ENCODE measurements around the gene MYO7A. TPM values are rescaled to one million over a fixed set of nuclear protein-coding genes. Genes with fewer than 3 reads are reported as not detected.

The MYO7A gene
- total and polyA plus RNA-seq, 2 experiments from 2014 or later, result 1.8 to 5.4 TPM

- Mint-ChIP-seq H3K9me3 (no peaks in the 10 kb centered on the region), H3K27me3 (ENCODE audit: insufficient read depth, low read depth, poor library complexity) (peaks cover 5% of the 10 kb centered on the region), H3K27ac (no peak overlapping the region), H3K4me3 (no peak overlapping the region), H3K4me1 (no peaks in the 10 kb centered on the region; the same call in 2 of the 3 replicates), H3K36me3 (ENCODE audit: low read depth) (no peaks in the 10 kb centered on the region)
- Histone ChIP-seq H3K9me2 (ENCODE audit: insufficient read depth) (no peaks in the 10 kb centered on the region), H3K4me2 (no peak overlapping the region), H2AFZ (no peak overlapping the region), H3K27me3 (ENCODE audit: insufficient read depth) (no peaks in the 10 kb centered on the region), H3K79me2 (replicated peaks; ENCODE audit: insufficient read depth) (no peaks in the 10 kb centered on the region), H3K27ac (ENCODE audit: low read depth) (no peak overlapping the region), H3F3A (replicated peaks; ENCODE audit: low read depth) (no peaks in the 10 kb centered on the region), H3K4me1 (ENCODE audit: insufficient read depth) (no peaks in the 10 kb centered on the region), H3K36me3 (ENCODE audit: insufficient read depth) (no peaks in the 10 kb centered on the region), H4K20me1 (replicated peaks; ENCODE audit: insufficient read depth) (no peaks in the 10 kb centered on the region), H3K4me3 (no peak overlapping the region)
- no peak for DNase-seq (ENCODE audit: low spot score)
- TF ChIP-seq, protein P1, sequence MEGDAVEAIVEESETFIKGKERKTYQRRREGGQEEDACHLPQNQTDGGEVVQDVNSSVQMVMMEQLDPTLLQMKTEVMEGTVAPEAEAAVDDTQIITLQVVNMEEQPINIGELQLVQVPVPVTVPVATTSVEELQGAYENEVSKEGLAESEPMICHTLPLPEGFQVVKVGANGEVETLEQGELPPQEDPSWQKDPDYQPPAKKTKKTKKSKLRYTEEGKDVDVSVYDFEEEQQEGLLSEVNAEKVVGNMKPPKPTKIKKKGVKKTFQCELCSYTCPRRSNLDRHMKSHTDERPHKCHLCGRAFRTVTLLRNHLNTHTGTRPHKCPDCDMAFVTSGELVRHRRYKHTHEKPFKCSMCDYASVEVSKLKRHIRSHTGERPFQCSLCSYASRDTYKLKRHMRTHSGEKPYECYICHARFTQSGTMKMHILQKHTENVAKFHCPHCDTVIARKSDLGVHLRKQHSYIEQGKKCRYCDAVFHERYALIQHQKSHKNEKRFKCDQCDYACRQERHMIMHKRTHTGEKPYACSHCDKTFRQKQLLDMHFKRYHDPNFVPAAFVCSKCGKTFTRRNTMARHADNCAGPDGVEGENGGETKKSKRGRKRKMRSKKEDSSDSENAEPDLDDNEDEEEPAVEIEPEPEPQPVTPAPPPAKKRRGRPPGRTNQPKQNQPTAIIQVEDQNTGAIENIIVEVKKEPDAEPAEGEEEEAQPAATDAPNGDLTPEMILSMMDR (conservative IDR thresholded peaks at IDR 0.05; ENCODE audit: low read depth in 2 of 2), result no peak
- no peak for TF ChIP-seq CREB1 (CRISPR knock-in tag; IDR thresholded peaks at IDR 0.05; ENCODE audit: low read depth)
- TF ChIP-seq STAT1 (IDR thresholded peaks at IDR 0.05; ENCODE audit: unreplicated experiment), result no peak
- TF ChIP-seq, protein P2, sequence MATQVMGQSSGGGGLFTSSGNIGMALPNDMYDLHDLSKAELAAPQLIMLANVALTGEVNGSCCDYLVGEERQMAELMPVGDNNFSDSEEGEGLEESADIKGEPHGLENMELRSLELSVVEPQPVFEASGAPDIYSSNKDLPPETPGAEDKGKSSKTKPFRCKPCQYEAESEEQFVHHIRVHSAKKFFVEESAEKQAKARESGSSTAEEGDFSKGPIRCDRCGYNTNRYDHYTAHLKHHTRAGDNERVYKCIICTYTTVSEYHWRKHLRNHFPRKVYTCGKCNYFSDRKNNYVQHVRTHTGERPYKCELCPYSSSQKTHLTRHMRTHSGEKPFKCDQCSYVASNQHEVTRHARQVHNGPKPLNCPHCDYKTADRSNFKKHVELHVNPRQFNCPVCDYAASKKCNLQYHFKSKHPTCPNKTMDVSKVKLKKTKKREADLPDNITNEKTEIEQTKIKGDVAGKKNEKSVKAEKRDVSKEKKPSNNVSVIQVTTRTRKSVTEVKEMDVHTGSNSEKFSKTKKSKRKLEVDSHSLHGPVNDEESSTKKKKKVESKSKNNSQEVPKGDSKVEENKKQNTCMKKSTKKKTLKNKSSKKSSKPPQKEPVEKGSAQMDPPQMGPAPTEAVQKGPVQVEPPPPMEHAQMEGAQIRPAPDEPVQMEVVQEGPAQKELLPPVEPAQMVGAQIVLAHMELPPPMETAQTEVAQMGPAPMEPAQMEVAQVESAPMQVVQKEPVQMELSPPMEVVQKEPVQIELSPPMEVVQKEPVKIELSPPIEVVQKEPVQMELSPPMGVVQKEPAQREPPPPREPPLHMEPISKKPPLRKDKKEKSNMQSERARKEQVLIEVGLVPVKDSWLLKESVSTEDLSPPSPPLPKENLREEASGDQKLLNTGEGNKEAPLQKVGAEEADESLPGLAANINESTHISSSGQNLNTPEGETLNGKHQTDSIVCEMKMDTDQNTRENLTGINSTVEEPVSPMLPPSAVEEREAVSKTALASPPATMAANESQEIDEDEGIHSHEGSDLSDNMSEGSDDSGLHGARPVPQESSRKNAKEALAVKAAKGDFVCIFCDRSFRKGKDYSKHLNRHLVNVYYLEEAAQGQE (IDR thresholded peaks at IDR 0.05; ENCODE audit: unreplicated experiment), result no peak
- TF ChIP-seq ZNF114 (CRISPR knock-in tag; IDR thresholded peaks at IDR 0.05), result no peak
- TF ChIP-seq, protein P3, sequence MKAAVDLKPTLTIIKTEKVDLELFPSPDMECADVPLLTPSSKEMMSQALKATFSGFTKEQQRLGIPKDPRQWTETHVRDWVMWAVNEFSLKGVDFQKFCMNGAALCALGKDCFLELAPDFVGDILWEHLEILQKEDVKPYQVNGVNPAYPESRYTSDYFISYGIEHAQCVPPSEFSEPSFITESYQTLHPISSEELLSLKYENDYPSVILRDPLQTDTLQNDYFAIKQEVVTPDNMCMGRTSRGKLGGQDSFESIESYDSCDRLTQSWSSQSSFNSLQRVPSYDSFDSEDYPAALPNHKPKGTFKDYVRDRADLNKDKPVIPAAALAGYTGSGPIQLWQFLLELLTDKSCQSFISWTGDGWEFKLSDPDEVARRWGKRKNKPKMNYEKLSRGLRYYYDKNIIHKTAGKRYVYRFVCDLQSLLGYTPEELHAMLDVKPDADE (IDR thresholded peaks at IDR 0.05), result no peak
- TF ChIP-seq, protein P4, sequence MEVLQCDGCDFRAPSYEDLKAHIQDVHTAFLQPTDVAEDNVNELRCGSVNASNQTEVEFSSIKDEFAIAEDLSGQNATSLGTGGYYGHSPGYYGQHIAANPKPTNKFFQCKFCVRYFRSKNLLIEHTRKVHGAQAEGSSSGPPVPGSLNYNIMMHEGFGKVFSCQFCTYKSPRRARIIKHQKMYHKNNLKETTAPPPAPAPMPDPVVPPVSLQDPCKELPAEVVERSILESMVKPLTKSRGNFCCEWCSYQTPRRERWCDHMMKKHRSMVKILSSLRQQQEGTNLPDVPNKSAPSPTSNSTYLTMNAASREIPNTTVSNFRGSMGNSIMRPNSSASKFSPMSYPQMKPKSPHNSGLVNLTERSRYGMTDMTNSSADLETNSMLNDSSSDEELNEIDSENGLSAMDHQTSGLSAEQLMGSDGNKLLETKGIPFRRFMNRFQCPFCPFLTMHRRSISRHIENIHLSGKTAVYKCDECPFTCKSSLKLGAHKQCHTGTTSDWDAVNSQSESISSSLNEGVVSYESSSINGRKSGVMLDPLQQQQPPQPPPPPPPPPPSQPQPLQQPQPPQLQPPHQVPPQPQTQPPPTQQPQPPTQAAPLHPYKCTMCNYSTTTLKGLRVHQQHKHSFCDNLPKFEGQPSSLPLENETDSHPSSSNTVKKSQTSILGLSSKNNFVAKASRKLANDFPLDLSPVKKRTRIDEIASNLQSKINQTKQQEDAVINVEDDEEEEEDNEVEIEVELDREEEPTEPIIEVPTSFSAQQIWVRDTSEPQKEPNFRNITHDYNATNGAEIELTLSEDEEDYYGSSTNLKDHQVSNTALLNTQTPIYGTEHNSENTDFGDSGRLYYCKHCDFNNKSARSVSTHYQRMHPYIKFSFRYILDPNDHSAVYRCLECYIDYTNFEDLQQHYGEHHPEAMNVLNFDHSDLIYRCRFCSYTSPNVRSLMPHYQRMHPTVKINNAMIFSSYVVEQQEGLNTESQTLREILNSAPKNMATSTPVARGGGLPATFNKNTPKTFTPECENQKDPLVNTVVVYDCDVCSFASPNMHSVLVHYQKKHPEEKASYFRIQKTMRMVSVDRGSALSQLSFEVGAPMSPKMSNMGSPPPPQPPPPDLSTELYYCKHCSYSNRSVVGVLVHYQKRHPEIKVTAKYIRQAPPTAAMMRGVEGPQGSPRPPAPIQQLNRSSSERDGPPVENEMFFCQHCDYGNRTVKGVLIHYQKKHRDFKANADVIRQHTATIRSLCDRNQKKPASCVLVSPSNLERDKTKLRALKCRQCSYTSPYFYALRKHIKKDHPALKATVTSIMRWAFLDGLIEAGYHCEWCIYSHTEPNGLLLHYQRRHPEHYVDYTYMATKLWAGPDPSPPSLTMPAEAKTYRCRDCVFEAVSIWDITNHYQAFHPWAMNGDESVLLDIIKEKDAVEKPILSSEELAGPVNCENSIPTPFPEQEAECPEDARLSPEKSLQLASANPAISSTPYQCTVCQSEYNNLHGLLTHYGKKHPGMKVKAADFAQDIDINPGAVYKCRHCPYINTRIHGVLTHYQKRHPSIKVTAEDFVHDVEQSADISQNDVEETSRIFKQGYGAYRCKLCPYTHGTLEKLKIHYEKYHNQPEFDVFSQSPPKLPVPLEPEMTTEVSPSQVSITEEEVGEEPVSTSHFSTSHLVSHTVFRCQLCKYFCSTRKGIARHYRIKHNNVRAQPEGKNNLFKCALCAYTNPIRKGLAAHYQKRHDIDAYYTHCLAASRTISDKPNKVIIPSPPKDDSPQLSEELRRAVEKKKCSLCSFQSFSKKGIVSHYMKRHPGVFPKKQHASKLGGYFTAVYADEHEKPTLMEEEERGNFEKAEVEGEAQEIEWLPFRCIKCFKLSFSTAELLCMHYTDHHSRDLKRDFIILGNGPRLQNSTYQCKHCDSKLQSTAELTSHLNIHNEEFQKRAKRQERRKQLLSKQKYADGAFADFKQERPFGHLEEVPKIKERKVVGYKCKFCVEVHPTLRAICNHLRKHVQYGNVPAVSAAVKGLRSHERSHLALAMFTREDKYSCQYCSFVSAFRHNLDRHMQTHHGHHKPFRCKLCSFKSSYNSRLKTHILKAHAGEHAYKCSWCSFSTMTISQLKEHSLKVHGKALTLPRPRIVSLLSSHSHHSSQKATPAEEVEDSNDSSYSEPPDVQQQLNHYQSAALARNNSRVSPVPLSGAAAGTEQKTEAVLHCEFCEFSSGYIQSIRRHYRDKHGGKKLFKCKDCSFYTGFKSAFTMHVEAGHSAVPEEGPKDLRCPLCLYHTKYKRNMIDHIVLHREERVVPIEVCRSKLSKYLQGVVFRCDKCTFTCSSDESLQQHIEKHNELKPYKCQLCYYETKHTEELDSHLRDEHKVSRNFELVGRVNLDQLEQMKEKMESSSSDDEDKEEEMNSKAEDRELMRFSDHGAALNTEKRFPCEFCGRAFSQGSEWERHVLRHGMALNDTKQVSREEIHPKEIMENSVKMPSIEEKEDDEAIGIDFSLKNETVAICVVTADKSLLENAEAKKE (CRISPR knock-in tag; IDR thresholded peaks at IDR 0.05), result no peak
- no peak for TF ChIP-seq POLR2AphosphoS5 (IDR thresholded peaks at IDR 0.05; ENCODE audit: low read depth)
- TF ChIP-seq NANOG (IDR thresholded peaks at IDR 0.05; ENCODE audit: borderline replicate concordance), result no peak
- TF ChIP-seq ZNF331 (CRISPR knock-in tag; IDR thresholded peaks at IDR 0.05; ENCODE audit: low read depth), result no peak
- no peak for TF ChIP-seq JUNB (IDR thresholded peaks at IDR 0.05; ENCODE audit: unreplicated experiment)
- no peak for TF ChIP-seq EZH2phosphoT487 (IDR thresholded peaks at IDR 0.05; ENCODE audit: unreplicated experiment)
- no peak for TF ChIP-seq EZH2 (IDR thresholded peaks at IDR 0.05; ENCODE audit: low read depth, unreplicated experiment)
- ATAC-seq, result no peak
Observed at GRCh38 chr11:77156396-77157195, 28.6 kb downstream of the MYO7A start.
